Neural progenitor cell (in vitro differentiated cells): ENCODE measurements around the gene PARP3.

Source experiments
- EZH2 ChIP-seq: fragments of 200-600 bp; sonication (generic); IDR thresholded peaks from 2 replicates; pipeline ENCODE4 v1.6.1; 2017; ENCODE audit warnings: antibody characterized with exemption, mild to moderate bottlenecking, moderate library complexity
- TF ChIP-seq, protein P1 (sequence below): fragments of 200-600 bp; sonication (generic); IDR thresholded peaks from 2 replicates; pipeline ENCODE4 v1.5.1; 2017; ENCODE audit warnings: antibody characterized with exemption, mild to moderate bottlenecking

DNA sequence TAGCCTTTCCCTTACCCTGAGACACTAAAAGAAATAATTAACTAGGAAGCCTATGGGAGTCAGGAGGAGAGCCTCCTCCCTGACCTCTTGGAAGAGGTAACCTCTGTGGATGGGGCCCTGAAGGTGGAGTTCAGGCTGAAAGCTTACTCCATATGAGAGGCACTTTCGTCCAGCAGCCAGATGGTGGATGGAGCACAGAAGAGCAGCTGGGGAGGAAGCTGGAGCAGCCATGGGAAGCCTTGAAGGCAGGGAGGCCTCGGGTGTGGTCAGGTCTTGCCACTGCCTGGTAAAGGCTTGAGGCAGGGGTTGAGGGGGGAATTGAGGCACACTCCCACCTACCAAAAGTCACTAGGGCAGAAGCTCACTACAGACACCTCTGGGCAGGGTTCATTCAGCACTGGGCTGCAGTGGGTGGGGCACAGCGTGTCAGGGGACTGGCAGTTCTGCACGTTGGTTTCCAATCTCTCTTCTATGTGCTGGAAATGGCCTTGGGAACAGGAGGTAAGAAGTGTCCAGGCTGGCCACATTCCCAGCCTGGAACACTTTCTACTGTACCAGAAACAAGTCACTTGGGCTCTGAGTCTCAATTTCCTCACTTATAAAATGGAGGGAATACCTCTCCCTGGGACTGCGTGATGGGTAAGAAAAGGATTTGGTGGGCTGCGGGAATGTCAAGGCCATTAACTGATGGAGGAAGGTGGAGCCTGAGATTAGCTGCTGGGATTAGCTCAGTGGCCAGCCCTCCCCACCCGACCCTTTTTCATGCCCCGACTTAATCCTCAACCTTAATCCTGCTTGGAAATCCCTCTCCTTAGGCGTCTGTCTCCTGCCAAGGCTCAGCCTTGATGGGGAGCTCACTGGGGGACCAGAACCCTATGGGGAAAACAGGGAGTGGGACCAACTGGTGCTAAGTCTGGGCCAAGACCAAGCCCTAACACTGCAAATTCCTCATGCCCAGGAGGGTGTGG is 19.7 kb downstream of the PARP3 start:
- TF ChIP-seq, protein P1, sequence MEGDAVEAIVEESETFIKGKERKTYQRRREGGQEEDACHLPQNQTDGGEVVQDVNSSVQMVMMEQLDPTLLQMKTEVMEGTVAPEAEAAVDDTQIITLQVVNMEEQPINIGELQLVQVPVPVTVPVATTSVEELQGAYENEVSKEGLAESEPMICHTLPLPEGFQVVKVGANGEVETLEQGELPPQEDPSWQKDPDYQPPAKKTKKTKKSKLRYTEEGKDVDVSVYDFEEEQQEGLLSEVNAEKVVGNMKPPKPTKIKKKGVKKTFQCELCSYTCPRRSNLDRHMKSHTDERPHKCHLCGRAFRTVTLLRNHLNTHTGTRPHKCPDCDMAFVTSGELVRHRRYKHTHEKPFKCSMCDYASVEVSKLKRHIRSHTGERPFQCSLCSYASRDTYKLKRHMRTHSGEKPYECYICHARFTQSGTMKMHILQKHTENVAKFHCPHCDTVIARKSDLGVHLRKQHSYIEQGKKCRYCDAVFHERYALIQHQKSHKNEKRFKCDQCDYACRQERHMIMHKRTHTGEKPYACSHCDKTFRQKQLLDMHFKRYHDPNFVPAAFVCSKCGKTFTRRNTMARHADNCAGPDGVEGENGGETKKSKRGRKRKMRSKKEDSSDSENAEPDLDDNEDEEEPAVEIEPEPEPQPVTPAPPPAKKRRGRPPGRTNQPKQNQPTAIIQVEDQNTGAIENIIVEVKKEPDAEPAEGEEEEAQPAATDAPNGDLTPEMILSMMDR: no peak
- no peak for TF ChIP-seq EZH2
